Ishikawa (cell line): ENCODE data around the gene MYH6.

Experiments used
- CEBPB ChIP-seq: IDR thresholded peaks from 2 replicates; pipeline ENCODE4 v1.6.1; 2012
- EP300 ChIP-seq: IDR thresholded peaks from 2 replicates; pipeline ENCODE4 v1.6.1; 2012; ENCODE audit warnings: borderline replicate concordance
- TCF12 ChIP-seq: IDR thresholded peaks from 2 replicates; pipeline ENCODE4 v1.6.1; 2012; ENCODE audit warnings: low read depth
- TF ChIP-seq, protein P1 (sequence below): IDR thresholded peaks from 2 replicates; pipeline ENCODE4 v1.6.1; 2012; ENCODE audit warnings: low read depth, mild to moderate bottlenecking

- TF ChIP-seq CEBPB = no peak
- no peak for TF ChIP-seq TCF12
- TF ChIP-seq EP300 = no peak
- TF ChIP-seq, protein P1, sequence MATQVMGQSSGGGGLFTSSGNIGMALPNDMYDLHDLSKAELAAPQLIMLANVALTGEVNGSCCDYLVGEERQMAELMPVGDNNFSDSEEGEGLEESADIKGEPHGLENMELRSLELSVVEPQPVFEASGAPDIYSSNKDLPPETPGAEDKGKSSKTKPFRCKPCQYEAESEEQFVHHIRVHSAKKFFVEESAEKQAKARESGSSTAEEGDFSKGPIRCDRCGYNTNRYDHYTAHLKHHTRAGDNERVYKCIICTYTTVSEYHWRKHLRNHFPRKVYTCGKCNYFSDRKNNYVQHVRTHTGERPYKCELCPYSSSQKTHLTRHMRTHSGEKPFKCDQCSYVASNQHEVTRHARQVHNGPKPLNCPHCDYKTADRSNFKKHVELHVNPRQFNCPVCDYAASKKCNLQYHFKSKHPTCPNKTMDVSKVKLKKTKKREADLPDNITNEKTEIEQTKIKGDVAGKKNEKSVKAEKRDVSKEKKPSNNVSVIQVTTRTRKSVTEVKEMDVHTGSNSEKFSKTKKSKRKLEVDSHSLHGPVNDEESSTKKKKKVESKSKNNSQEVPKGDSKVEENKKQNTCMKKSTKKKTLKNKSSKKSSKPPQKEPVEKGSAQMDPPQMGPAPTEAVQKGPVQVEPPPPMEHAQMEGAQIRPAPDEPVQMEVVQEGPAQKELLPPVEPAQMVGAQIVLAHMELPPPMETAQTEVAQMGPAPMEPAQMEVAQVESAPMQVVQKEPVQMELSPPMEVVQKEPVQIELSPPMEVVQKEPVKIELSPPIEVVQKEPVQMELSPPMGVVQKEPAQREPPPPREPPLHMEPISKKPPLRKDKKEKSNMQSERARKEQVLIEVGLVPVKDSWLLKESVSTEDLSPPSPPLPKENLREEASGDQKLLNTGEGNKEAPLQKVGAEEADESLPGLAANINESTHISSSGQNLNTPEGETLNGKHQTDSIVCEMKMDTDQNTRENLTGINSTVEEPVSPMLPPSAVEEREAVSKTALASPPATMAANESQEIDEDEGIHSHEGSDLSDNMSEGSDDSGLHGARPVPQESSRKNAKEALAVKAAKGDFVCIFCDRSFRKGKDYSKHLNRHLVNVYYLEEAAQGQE = no peak
Observed at GRCh38 chr14:23384364-23385080, 23.6 kb downstream of the MYH6 start.
